ENCODE data around the gene LRRC28. TPM values are rescaled to one million over a fixed set of nuclear protein-coding genes. Genes with fewer than 3 reads are reported as not detected.

Gene LRRC28
- total RNA-seq, 2 experiments from 2014 or later = 12.5 to 14.4 TPM

- intact Hi-C loops (cut with DNase I, micrococcal nuclease) = loop anchor here in 1 of 2 experiments (10.0 kb wide), 1 partner anchor 70 kb away; no protein-coding TSS in a partner anchor
- Mint-ChIP-seq H3K9me3 (no peaks in the 10 kb centered on the region), H3K27ac (no peak overlapping the region), H3K4me1 (ENCODE audit: low read depth) (peaks cover 24% of the 10 kb centered on the region), H3K4me3 (no peak overlapping the region), H3K36me3 (ENCODE audit: low read depth) (no peaks in the 10 kb centered on the region), H3K27me3 (no peaks in the 10 kb centered on the region)
- no peak overlapping the region for H3K27ac ChIP-seq (ENCODE audit: low read depth in 1 of 2, low read length in 2 of 2)
- H3K9me3 ChIP-seq (ENCODE audit: control insufficient read depth in 1 of 2, insufficient read depth in 1 of 2, low read length in 2 of 2) = no peaks in the 10 kb centered on the region
- CTCF ChIA-PET = interaction anchor here (0.9 kb wide), 1 partner anchor 429 kb away, joined by 3 read pairs; no protein-coding TSS in a partner anchor
- no peak overlapping the region for H3K4me3 ChIP-seq (ENCODE audit: low read length)
- ATAC-seq (ENCODE audit: poor library complexity) = no peak
- no peak for DNase-seq
- H3K36me3 ChIP-seq (ENCODE audit: insufficient read depth, low read length) = no peaks in the 10 kb centered on the region
- TF ChIP-seq CTCF (IDR thresholded peaks at IDR 0.05) = no peak
- POLR2A ChIA-PET = interaction anchor here (0.6 kb wide), 1 partner anchor 23 kb away, joined by 7 read pairs; no protein-coding TSS in a partner anchor
- H3K4me1 ChIP-seq (ENCODE audit: insufficient read depth, low read length) = no peaks in the 10 kb centered on the region
- no peaks in the 10 kb centered on the region for H3K27me3 ChIP-seq (ENCODE audit: control insufficient read depth in 1 of 2, insufficient read depth in 2 of 2, low read length in 2 of 2)
These were observed 23.8 kb downstream of the LRRC28 start for GRCh38 chr15:99275061-99275460.

DNA sequence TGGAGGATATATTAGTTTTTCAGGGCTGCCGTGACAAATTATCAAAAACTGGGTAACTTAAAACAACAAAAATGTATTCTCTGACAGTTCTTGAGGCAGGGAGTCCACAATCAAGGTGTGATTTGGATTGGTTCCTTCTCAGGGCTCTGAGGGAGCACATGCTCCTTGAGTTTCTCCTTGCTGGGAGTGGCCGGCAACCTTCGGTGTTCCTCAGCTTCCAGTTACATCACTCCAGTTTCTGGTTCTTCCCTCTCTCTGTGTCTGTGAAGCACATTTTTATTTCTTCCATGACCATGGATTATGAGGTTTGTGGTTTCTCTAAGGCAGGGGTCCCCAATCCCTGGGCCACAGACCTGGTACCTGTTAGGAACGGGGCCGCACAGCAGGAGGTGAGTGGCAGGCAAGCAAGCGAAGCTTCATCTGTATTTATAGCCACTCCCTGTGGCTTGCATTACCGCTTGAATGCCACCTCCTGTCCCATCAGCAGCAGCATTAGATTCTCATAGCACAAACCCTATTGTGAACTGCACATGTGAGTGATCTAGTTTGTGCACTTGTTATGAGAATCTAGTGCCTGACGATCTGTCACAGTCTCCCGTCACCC, 24.3 kb downstream of the LRRC28 start:
- Histone ChIP-seq H3K9me3 (ENCODE audit: control insufficient read depth in 1 of 2, insufficient read depth in 1 of 2, low read length in 2 of 2) (no peaks in the 10 kb centered on the region), H3K27ac (ENCODE audit: low read depth in 1 of 2, low read length in 2 of 2) (no peak overlapping the region), H3K27me3 (ENCODE audit: control insufficient read depth in 1 of 2, insufficient read depth in 2 of 2, low read length in 2 of 2) (no peaks in the 10 kb centered on the region), H3K36me3 (ENCODE audit: insufficient read depth, low read length) (no peaks in the 10 kb centered on the region), H3K4me1 (ENCODE audit: insufficient read depth, low read length) (no peaks in the 10 kb centered on the region), H3K4me3 (ENCODE audit: low read length) (no peak overlapping the region)
- H3K4me3 Mint-ChIP-seq = no peak overlapping the region
- DNase-seq = no peak
- CTCF ChIA-PET = interaction anchor here (0.9 to 1.2 kb wide), 3 partner anchors 428 to 481 kb away, joined by 3 read pairs; no protein-coding TSS in a partner anchor
- intact Hi-C loops (cut with DNase I, micrococcal nuclease) = loop anchor here in 1 of 2 experiments (10.0 kb wide), 1 partner anchor 69 kb away; no protein-coding TSS in a partner anchor
- TF ChIP-seq CTCF (IDR thresholded peaks at IDR 0.05) = no peak
- H3K4me1 Mint-ChIP-seq (ENCODE audit: low read depth) = peaks cover 29% of the 10 kb centered on the region
- no peaks in the 10 kb centered on the region for H3K9me3 Mint-ChIP-seq
- H3K27ac Mint-ChIP-seq = no peak overlapping the region
- no peaks in the 10 kb centered on the region for H3K27me3 Mint-ChIP-seq
- no peak for ATAC-seq (ENCODE audit: poor library complexity)
- POLR2A ChIA-PET = interaction anchor here (0.6 kb wide), 1 partner anchor 22 kb away, joined by 7 read pairs; no protein-coding TSS in a partner anchor
- H3K36me3 Mint-ChIP-seq (ENCODE audit: low read depth) = no peaks in the 10 kb centered on the region

- no peaks in the 10 kb centered on the region for H3K9me3 ChIP-seq (ENCODE audit: control insufficient read depth in 1 of 2, insufficient read depth in 1 of 2, low read length in 2 of 2)
- H3K4me1 Mint-ChIP-seq (ENCODE audit: low read depth) = peaks cover 32% of the 10 kb centered on the region
- no peaks in the 10 kb centered on the region for H3K9me3 Mint-ChIP-seq
- H3K4me3 ChIP-seq (ENCODE audit: low read length) = no peak overlapping the region
- no peak overlapping the region for H3K27ac Mint-ChIP-seq
- ATAC-seq (ENCODE audit: poor library complexity) (no peak), DNase-seq (no peak)
- no peak overlapping the region for H3K4me3 Mint-ChIP-seq
- H3K27me3 ChIP-seq (ENCODE audit: control insufficient read depth in 1 of 2, insufficient read depth in 2 of 2, low read length in 2 of 2) = no peaks in the 10 kb centered on the region
- TF ChIP-seq CTCF (IDR thresholded peaks at IDR 0.05) = no peak
- H3K36me3 Mint-ChIP-seq (ENCODE audit: low read depth) = no peaks in the 10 kb centered on the region
- H3K36me3 ChIP-seq (ENCODE audit: insufficient read depth, low read length) = no peaks in the 10 kb centered on the region
- intact Hi-C loops (cut with DNase I, micrococcal nuclease) = loop anchor here in 1 of 2 experiments (10.0 kb wide), 1 partner anchor 66 kb away; no protein-coding TSS in a partner anchor
- ChIA-PET POLR2A (interaction anchor here (0.9 kb wide), 2 partner anchors 29 to 454 kb away, joined by 3 read pairs; partner anchors contain the start of gene LYSMD4), CTCF (no interaction called here)
- no peaks in the 10 kb centered on the region for H3K4me1 ChIP-seq (ENCODE audit: insufficient read depth, low read length)
- no peaks in the 10 kb centered on the region for H3K27me3 Mint-ChIP-seq
- H3K27ac ChIP-seq (ENCODE audit: low read depth in 1 of 2, low read length in 2 of 2) = no peak overlapping the region
These were observed 28.0 kb downstream of the LRRC28 start for GRCh38 chr15:99279290-99279689.
